Activated naive CD4-positive, alpha-beta T cell treated with anti-CD3 and anti-CD28 coated beads for 36 hours (primary cell): Measurements from ENCODE around the gene AATK. TPM values are rescaled to one million over a fixed set of nuclear protein-coding genes. Genes with fewer than 3 reads are reported as not detected.

ENCODE experiments used
- CTCF ChIA-PET: fragments of 350-600 bp; sonication (Branson Sonifier 250); formaldehyde crosslinking; loops from one replicate; lab custom pipeline; 2021; ENCODE audit warnings: antibody characterized with exemption; lab: Charles Lee
- DNase-seq: peaks from one replicate; pipeline ENCODE4 v3.0.0-alpha.2; 2020
- H3K27ac Mint-ChIP-seq: one replicate; pipeline ENCODE4 v1.8.0; 2021; ENCODE audit warnings: mild to moderate bottlenecking, mixed read lengths
- H3K27me3 Mint-ChIP-seq: one replicate; pipeline ENCODE4 v1.8.0; 2021; ENCODE audit warnings: low read depth, mixed read lengths
- H3K36me3 Mint-ChIP-seq: one replicate; pipeline ENCODE4 v1.8.0; 2021; ENCODE audit warnings: low read depth, mixed read lengths
- H3K4me1 Mint-ChIP-seq: one replicate; pipeline ENCODE4 v1.8.0; 2021; ENCODE audit warnings: low read depth, mixed read lengths
- H3K4me3 Mint-ChIP-seq: one replicate; pipeline ENCODE4 v1.8.0; 2021; ENCODE audit warnings: mild to moderate bottlenecking, moderate library complexity, mixed read lengths
- H3K9me3 Mint-ChIP-seq: one replicate; pipeline ENCODE4 v1.8.0; 2021; ENCODE audit warnings: mixed read lengths
- intact Hi-C: fragments of 100-400 bp; cut with micrococcal nuclease; formaldehyde crosslinking; loops from one replicate; pipeline ENCODE4 v1.15.1; 2023
- total RNA-seq, 2 experiments: library from RNA; stranded (reverse); gene quantifications; one replicate each; pipeline ENCODE4 v1.2.3, GENCODE V29; 2021

Gene AATK
- total RNA-seq, result under 1 TPM in 1 of 2 experiments, not detected in 1; 0.32 TPM

- Mint-ChIP-seq H3K27ac (no peak within 1 kb of the TSS), H3K4me3 (no peak within 1 kb of the TSS), H3K4me1 (peaks cover 1% of the 10 kb centered on the region), H3K27me3 (peaks cover 12% of the 10 kb centered on the region), H3K9me3 (no peaks in the 10 kb centered on the region), H3K36me3 (no peaks in the 10 kb centered on the region)
- no peak for DNase-seq
- intact Hi-C loops, result no loop called here
- CTCF ChIA-PET, result no interaction called here
Measured at GRCh38 chr17:81166033-81166492, at the start of gene AATK. Gene AATK (minus strand): TSS chr17:81166221. CDS start chr17:81165992, 229 bp downstream.

GRCh38 chr17:81213978-81214377 is 48.0 kb upstream of the AATK start:
- intact Hi-C loops, result no loop called here
- Mint-ChIP-seq H3K4me1 (no peaks in the 10 kb centered on the region), H3K9me3 (no peaks in the 10 kb centered on the region), H3K27ac (peak overlapping the region; percentile 13), H3K27me3 (no peaks in the 10 kb centered on the region), H3K36me3 (peaks cover 4% of the 10 kb centered on the region), H3K4me3 (no peak overlapping the region)
- CTCF ChIA-PET, result no interaction called here
- no peak for DNase-seq

GRCh38 chr17:81212365-81212764 is 46.3 kb upstream of the AATK start:
- H3K9me3 Mint-ChIP-seq, result no peaks in the 10 kb centered on the region
- no peaks in the 10 kb centered on the region for H3K27me3 Mint-ChIP-seq
- CTCF ChIA-PET, result no interaction called here
- H3K36me3 Mint-ChIP-seq, result peaks cover 1% of the 10 kb centered on the region
- no peak overlapping the region for H3K4me3 Mint-ChIP-seq
- H3K4me1 Mint-ChIP-seq, result no peaks in the 10 kb centered on the region
- no peak overlapping the region for H3K27ac Mint-ChIP-seq
- DNase-seq, result no peak
- intact Hi-C loops, result no loop called here

GRCh38 chr17:81210868-81211267 is 44.8 kb upstream of the AATK start:
- Mint-ChIP-seq H3K9me3 (no peaks in the 10 kb centered on the region), H3K27me3 (no peaks in the 10 kb centered on the region), H3K36me3 (no peaks in the 10 kb centered on the region), H3K27ac (no peak overlapping the region), H3K4me1 (no peaks in the 10 kb centered on the region), H3K4me3 (no peak overlapping the region)
- DNase-seq, result no peak
- intact Hi-C loops, result no loop called here
- CTCF ChIA-PET, result interaction anchor here (0.7 kb wide), 1 partner anchor 713 kb away, joined by 3 read pairs; no protein-coding TSS in a partner anchor

- no peaks in the 10 kb centered on the region for H3K36me3 Mint-ChIP-seq
- no peaks in the 10 kb centered on the region for H3K27me3 Mint-ChIP-seq
- intact Hi-C loops, result no loop called here
- no peaks in the 10 kb centered on the region for H3K4me1 Mint-ChIP-seq
- no peak overlapping the region for H3K4me3 Mint-ChIP-seq
- DNase-seq, result no peak
- H3K9me3 Mint-ChIP-seq, result no peaks in the 10 kb centered on the region
- CTCF ChIA-PET, result interaction anchor here (0.7 kb wide), 1 partner anchor 713 kb away, joined by 3 read pairs; no protein-coding TSS in a partner anchor
- no peak overlapping the region for H3K27ac Mint-ChIP-seq
Measured at GRCh38 chr17:81210466-81210865, 44.4 kb upstream of the AATK start.

- CTCF ChIA-PET, result no interaction called here
- intact Hi-C loops, result no loop called here
- H3K36me3 Mint-ChIP-seq, result no peaks in the 10 kb centered on the region
- H3K4me3 Mint-ChIP-seq, result no peak overlapping the region
- DNase-seq, result no peak
- no peaks in the 10 kb centered on the region for H3K9me3 Mint-ChIP-seq
- H3K27me3 Mint-ChIP-seq, result no peaks in the 10 kb centered on the region
- H3K4me1 Mint-ChIP-seq, result no peaks in the 10 kb centered on the region
- H3K27ac Mint-ChIP-seq, result no peak overlapping the region
Measured at GRCh38 chr17:81209141-81209540, 43.1 kb upstream of the AATK start.

- no peaks in the 10 kb centered on the region for H3K27me3 Mint-ChIP-seq
- no peaks in the 10 kb centered on the region for H3K9me3 Mint-ChIP-seq
- DNase-seq, result no peak
- CTCF ChIA-PET, result no interaction called here
- H3K27ac Mint-ChIP-seq, result no peak overlapping the region
- intact Hi-C loops, result no loop called here
- H3K4me3 Mint-ChIP-seq, result no peak overlapping the region
- H3K4me1 Mint-ChIP-seq, result no peaks in the 10 kb centered on the region
- H3K36me3 Mint-ChIP-seq, result no peaks in the 10 kb centered on the region
Measured at GRCh38 chr17:81208651-81209050, 42.6 kb upstream of the AATK start.

GRCh38 chr17:81207610-81208581 is 41.9 kb upstream of the AATK start:
- H3K9me3 Mint-ChIP-seq, result no peaks in the 10 kb centered on the region
- H3K4me3 Mint-ChIP-seq, result no peak overlapping the region
- intact Hi-C loops, result no loop called here
- H3K4me1 Mint-ChIP-seq, result no peaks in the 10 kb centered on the region
- no peaks in the 10 kb centered on the region for H3K27me3 Mint-ChIP-seq
- no peak overlapping the region for H3K27ac Mint-ChIP-seq
- CTCF ChIA-PET, result no interaction called here
- no peak for DNase-seq
- no peaks in the 10 kb centered on the region for H3K36me3 Mint-ChIP-seq

GRCh38 chr17:81206657-81207056 is 40.6 kb upstream of the AATK start:
- H3K36me3 Mint-ChIP-seq, result no peaks in the 10 kb centered on the region
- intact Hi-C loops, result no loop called here
- H3K9me3 Mint-ChIP-seq, result no peaks in the 10 kb centered on the region
- H3K27me3 Mint-ChIP-seq, result no peaks in the 10 kb centered on the region
- H3K4me3 Mint-ChIP-seq, result no peak overlapping the region
- H3K27ac Mint-ChIP-seq, result no peak overlapping the region
- no peaks in the 10 kb centered on the region for H3K4me1 Mint-ChIP-seq
- CTCF ChIA-PET, result no interaction called here
- DNase-seq, result no peak

- CTCF ChIA-PET, result no interaction called here
- no peak overlapping the region for H3K4me3 Mint-ChIP-seq
- no peaks in the 10 kb centered on the region for H3K36me3 Mint-ChIP-seq
- no peaks in the 10 kb centered on the region for H3K27me3 Mint-ChIP-seq
- intact Hi-C loops, result no loop called here
- H3K27ac Mint-ChIP-seq, result no peak overlapping the region
- DNase-seq, result no peak
- no peaks in the 10 kb centered on the region for H3K9me3 Mint-ChIP-seq
- H3K4me1 Mint-ChIP-seq, result no peaks in the 10 kb centered on the region
Measured at GRCh38 chr17:81206166-81206565, 40.1 kb upstream of the AATK start.

GRCh38 chr17:81204578-81204977 is 38.6 kb upstream of the AATK start:
- no peak for DNase-seq
- intact Hi-C loops, result no loop called here
- H3K36me3 Mint-ChIP-seq, result no peaks in the 10 kb centered on the region
- no peaks in the 10 kb centered on the region for H3K9me3 Mint-ChIP-seq
- H3K27ac Mint-ChIP-seq, result no peak overlapping the region
- CTCF ChIA-PET, result no interaction called here
- no peaks in the 10 kb centered on the region for H3K4me1 Mint-ChIP-seq
- no peaks in the 10 kb centered on the region for H3K27me3 Mint-ChIP-seq
- H3K4me3 Mint-ChIP-seq, result no peak overlapping the region

GRCh38 chr17:81203136-81203535 is 37.1 kb upstream of the AATK start:
- Mint-ChIP-seq H3K27me3 (no peaks in the 10 kb centered on the region), H3K36me3 (no peaks in the 10 kb centered on the region), H3K4me3 (no peak overlapping the region), H3K4me1 (no peaks in the 10 kb centered on the region), H3K27ac (no peak overlapping the region), H3K9me3 (no peaks in the 10 kb centered on the region)
- CTCF ChIA-PET, result interaction anchor here (1.0 kb wide), 1 partner anchor 101 kb away, joined by 3 read pairs; no protein-coding TSS in a partner anchor
- DNase-seq, result no peak
- intact Hi-C loops, result no loop called here

- intact Hi-C loops, result no loop called here
- Mint-ChIP-seq H3K27ac (no peak overlapping the region), H3K36me3 (no peaks in the 10 kb centered on the region), H3K4me3 (no peak overlapping the region), H3K27me3 (no peaks in the 10 kb centered on the region), H3K4me1 (no peaks in the 10 kb centered on the region), H3K9me3 (no peaks in the 10 kb centered on the region)
- no peak for DNase-seq
- CTCF ChIA-PET, result interaction anchor here (1.0 kb wide), 1 partner anchor 100 kb away, joined by 3 read pairs; no protein-coding TSS in a partner anchor
Measured at GRCh38 chr17:81202318-81202717, 36.3 kb upstream of the AATK start.
